HG03175 (cell line): ENCODE measurements around the gene ST14.

Experiments used
- ATAC-seq: cut with Tn5 transposase; IDR thresholded peaks from one replicate; pipeline ENCODE4 v1.9.1; 2021; ENCODE audit warnings: mild to moderate bottlenecking, moderate library complexity; ENCODE audit not compliant: unreplicated experiment

Gene ST14

DNA sequence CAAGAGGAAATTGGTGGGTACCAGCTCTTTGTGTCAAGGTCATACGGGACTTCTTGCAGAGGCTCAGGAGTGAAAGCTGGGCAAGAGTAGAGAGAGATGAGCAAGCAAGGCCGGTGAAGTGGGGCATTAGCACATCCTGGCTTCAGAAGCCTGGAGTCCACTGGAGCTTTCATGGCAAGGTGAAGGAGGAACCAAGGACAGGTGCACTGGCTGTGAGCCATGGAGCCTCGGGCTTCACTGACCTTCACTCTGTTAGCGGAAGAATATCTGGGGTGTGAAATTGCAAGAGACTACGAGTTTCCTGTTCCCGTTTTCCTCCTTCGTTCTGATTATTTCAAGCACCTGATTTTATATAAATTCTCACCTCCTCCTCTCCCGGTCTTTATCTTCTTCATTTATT is 25.9 kb upstream of the ST14 start:
- no peak for ATAC-seq

DNA sequence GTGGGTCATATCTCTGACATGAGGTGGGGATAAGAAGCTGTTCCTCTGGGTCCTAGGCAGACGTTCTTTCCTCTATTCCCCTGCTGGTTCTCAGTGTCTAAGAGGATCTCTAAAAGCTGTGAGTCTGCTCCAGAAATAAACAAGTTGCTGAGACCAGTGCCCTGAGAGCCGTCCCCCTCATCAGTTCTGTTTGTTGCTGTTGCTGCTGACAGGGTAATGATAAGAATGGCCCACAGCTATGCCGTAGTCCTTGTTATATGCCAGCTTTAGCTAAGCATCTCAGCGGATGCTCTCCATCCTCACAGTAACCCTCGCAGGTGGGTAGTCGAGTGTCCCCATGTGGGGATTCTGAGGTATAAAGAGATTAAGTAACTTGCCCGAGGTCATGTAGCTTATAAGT is 23.5 kb upstream of the ST14 start:
- ATAC-seq: no peak

DNA sequence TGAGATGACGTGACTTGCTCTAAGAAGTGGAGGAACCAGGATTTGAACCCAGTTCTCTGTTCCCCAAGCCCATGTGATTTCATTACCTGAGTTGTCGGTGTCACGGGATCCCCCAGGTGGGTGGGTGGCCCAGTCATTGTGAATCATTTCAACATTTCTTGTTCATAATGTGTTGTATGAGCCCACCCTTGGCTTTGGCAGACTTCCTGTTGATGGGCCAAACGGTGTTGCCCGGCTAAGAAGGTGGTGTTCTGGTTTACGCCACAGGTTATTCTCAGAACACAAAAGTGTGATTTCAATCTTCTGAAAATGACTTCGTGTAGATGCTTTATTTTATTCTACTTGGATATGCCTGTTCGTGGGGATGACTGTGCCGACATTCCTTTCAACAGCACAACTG is 21.6 kb upstream of the ST14 start:
- no peak for ATAC-seq

DNA sequence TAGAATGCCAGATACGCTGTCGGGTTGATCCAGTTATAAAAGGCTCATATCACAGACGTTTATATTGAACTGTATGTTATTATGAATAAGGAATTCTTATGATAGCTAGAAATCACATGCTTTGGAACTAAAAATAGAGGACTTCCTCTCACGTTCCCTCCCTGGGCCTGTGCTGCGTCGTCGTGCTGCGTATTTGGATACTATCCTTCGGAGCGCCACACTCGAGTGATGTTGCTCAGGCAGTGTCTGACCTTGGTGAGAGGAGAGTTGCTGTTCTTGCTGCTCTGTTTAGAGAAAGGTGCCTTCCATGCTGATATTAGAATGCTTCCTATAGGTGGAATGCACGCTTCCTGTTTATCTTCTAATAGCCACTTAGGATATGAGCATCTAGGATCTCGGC is 20.2 kb upstream of the ST14 start:
- no peak for ATAC-seq

DNA sequence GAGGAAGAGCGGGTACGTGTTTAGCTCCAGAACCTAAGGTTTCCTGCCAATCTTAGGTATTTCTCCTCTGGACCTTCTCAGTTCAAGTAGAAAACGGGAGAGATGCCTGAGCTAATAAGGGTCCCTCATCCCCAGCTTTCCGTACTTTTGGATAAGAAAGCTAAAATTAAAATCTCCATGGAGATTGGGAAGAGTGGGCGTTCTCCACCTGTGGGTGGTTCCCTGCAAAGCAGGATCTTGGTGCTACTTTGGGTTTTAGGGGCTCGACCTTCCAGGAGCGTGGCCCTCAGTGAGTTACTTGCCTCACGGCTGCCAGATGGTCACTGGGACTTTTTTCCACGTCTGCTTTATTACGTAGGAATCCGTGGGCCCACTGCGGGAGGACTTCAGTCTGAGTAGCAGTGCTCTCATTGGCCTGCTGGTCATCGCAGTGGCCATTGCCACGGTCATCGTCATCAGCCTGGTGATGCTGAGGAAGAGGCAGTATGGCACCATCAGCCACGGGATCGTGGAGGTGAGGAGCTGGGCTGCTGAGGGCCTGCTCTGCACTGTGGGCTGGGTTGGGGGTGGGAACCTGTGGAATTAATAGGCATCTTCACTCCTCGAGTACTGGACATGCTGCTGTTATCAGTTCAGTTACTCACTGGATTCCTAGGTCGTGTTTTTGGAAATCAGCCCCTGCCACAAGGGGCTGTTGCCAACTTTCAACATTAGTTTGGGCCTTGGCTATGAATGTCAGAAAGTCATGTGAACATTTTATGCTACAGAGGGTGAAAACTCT is 17.8 kb upstream of the ST14 start:
- no peak for ATAC-seq

DNA sequence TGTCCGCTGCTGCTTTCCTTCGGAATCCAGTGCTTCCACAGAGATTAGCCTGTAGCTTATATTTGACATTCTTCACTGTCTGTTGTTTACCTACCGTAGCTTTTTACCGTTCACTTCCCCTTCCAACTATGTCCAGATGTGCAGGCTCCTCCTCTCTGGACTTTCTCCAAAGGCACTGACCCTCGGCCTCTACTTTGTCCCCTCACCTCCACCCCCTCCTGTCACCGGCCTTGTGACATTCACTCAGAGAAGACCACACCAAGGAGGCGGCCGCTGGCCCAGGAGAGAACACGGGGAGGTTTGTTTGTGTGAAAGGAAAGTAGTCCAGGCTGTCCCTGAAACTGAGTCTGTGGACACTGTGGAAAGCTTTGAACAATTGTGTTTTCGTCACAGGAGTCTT is 15.4 kb upstream of the ST14 start:
- no peak for ATAC-seq

DNA sequence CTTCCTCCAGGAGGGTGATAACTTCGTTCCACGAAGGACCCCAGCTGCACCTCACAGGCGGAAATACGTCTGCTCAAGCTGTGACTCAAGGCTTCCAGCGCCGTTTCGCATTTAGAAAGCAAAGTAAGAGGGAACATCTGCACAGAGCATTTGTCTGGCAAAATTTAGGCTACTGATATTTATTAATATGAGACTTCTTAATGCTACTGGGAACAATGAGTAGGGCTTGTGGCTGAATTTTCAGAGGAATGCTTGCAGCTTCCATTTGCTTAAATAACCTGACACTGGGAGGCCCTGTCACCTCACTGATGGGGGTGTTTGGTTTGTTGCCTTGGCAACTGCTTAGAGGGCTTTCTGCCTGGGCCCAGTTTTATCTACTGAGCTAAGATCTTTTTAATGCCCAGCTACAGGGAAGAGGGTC is 14.7 kb upstream of the ST14 start:
- ATAC-seq: no peak

DNA sequence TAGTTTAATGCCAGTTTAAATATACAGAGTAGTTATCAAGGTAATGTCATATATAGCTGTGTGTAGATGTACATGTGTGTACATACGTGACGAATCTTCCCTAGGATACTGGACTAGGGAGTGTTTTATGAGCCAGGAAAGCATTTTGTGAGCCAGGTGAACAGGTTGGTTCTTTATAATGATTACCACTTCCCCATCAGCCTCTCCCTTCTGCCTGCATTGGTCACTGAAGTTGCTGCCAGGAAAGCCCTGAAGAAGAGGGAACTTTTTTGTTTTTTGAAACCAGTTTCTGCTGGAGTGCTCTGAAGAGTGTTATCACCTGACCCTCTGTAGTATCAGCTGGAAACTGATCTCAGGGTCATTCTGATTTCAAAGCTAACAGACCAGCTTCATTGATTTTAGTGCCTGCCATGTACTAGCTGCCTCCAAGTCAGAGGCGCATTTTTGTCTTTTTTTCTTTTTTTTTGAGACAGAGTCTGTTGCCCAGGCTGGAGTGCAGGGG is 14.2 kb upstream of the ST14 start:
- ATAC-seq: no peak

DNA sequence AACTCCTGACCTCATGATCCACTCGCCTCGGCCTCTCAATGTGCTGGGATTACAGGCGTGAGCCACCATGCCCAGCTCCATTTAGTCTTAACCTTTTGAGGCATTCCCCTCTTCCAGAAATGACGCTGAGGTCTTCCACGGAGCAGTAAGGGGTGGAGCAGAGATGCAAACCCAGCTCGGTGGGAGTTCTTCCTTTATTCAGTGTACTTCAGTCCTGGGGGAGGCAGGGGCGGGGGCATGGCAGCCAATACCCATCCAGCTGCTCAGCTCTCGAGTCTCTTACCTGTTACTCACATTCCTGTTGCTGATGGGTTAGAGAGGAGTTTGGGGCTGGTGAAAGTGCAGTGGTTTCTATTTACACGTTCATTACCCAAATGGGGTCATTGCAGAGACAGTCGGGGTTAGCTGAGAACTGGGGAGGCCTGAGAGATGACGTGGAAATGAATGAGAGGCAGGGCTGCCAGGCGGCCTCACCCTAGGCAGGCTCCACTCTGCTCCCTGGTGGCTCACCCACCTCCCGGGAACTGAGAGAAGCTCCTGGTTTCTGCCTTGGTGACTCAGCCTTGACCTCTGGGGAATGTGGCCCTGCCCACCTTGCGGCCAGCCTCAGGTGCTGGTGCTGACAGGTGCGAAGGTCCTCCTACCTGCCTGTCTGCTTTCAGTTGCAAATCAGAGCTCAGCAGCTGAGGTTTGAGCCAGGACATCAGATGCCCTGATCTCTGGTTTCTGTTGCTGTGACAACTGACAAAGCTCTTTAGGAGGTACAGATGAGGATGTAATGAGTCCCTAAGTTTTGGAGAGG is 13.4 kb upstream of the ST14 start:
- ATAC-seq: peak; percentile 27

DNA sequence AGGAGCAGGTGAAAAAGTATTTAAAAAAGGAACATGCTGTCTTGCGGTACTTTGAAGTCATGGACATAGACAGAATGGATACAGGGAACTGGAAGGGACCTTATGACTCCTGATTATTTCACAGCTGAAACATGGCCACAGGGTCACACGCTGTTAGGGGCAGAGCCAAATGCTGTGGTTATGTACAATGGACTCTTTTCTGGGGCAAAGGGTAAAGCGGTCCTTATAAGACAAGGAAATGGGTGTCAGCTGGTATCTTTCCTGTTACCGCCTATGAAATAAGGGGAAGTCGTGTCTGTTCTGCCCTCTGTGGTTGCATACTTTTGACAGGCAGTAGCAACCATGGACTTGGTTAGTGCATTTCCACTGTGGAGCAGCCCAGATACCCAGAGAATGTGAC is 12.8 kb upstream of the ST14 start:
- ATAC-seq: peak; percentile 50

DNA sequence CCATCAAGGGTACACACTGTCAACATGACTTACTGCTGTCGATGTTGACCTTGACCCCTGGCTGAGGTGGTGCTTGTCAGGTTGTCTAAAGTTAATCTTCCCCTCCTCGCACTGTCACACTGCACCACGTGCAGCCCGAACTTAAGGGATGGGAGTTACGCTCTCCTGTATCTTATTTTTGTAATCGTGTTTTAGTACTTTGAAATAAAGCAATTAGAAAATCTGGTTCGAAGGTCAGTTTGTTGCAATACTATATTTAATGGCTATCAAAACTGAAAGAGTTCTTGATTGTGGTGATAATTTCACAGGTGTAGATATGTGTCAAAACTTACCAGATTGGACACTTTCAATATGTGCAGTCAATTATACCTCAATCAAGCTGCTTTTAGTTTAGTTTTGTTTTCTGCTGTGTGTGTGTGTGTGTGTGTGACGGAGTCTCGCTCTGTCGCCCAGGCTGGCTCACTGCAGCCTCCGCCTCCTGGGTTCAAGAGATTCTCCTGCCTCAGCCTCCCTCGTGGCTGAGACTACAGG is 10.7 kb upstream of the ST14 start:
- no peak for ATAC-seq

DNA sequence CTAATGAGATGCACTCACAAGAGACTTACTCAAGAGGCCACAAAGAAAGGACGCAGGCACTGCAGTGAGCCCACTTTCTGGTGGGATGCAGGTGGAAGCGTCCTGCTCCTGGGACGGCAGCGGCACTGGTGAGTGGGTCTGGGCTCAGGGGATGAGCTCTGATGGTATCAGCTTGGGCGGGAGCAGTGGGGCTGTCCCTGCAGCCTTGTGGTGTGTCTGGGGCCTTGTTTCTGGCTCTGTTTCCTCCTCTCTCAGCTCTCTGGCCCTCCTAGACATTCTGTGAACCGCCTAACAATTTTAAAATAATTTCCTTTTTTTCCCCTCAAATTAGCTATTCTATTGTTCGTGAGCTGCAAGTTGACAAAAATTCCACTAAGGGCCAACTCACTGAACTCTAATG is 8.8 kb upstream of the ST14 start:
- ATAC-seq: no peak

DNA sequence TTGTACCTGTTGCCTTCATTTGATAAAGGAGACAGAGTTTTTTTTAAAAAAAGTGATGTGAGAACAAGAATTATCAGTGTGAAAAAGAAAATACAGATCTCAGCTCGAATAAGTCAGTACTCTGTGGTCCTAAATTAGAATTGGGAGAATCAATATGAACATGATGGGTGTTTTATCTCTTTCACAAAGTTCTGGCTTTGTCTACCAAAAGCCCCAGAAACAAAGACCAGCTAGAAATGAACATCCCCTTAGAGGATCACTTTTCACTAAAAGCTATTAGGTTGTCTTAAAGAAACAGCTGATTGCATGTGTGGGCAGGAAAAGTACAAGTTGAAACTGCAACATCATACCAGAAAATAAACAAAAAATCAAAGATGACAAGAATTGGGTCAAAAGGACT is 8.4 kb upstream of the ST14 start:
- ATAC-seq: no peak

DNA sequence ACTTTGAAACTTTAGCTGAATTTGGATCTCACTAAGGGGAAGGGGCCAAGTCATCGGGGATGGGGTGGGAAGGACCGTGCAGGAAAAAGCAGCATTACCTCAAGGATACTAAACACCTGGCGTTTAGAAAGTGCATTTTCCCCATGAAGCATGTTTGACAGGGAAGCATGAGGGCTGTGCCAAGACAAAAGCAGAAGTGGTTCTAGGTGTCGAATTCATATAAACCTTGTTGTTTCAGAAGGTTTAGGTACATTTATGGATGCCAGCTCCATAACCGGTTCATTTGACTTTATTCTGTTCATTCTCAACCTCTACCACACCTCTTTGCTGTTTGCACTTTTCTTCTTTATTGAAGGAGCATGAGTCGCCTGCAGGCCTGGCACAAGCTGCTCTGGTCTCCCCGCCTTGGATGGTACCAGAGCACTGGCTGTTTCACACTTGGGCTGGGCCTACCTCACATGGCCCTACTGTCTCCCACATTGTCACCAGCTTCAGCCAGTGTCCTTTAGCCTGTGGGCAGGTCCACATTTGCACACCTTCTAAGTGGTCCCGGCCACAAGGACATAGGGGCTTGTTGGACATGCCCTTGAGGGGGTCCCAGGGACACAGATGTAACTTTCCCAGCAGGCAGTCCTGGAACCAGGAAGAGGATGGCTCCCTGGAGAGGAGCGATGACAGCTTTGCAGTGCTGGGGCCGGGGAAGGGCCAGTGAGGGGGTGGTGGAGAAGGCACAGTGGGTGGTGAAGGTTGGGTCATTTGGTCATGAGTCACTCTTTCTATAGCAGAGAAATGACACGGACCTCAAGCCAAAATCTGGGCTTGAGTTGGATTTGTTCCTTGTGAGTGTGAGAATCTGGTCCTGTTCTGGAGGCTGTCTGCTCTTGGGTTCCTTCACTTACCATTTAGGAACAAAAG is 3.2 kb upstream of the ST14 start:
- ATAC-seq: no peak

DNA sequence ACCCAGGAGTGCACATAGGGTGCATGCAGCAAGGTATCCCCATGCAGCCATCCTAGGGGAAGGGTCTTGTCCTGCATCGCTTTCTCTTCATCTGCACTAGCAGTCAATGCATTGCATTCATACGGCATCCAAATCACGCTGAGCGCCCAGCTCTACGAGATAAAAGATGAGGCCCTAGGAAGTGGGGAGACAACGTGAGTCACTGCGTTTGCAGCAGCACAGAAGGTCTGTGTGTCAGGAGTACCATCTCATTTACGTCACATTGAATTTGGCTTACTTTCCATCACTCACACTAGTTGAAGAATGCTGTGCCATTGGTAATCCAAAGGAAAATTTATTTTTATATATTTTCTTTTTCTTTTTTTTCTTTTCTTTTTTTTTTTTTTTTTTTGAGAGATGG is 2.5 kb upstream of the ST14 start:
- ATAC-seq: no peak

DNA sequence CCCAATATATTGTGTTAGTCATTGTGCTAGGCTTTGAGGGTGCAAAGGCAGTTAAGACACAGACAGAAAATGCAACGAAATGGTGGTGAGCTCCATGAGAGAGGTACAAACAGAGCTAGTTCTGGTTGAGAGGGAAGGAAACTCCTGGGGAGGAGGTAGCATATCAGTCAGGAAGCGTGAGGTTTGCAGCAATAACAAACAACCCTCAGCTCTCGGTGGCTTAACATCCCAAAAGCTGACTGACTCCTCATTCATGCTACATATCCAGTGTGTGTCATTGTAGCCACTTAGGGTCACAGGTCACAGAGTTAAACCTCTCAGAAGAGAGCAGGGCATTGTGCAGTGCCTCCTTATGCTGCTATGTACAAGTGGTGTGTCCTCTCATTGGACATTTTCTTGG is 1.7 kb upstream of the ST14 start:
- no peak for ATAC-seq

DNA sequence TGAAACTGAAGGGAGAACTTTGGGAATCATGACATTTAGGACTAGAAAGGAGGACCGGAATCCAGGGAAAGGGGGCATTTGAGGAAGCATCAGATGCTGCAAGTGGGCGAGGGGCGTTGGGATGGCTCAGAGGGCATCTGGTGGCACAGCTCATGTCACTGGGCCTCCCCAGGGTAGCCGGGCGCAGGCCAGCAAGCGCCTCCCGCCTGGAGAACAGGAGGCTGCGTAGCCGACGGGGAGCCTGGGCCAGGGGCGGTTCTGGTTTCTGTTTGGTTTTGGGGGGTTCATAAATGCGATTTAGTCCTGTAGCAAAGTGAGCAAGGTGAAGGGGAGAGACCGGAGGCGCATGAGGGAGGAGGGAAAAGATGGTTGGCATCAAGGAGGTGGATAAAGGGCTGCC is 443 bp upstream of the ST14 start:
- no peak for ATAC-seq

DNA sequence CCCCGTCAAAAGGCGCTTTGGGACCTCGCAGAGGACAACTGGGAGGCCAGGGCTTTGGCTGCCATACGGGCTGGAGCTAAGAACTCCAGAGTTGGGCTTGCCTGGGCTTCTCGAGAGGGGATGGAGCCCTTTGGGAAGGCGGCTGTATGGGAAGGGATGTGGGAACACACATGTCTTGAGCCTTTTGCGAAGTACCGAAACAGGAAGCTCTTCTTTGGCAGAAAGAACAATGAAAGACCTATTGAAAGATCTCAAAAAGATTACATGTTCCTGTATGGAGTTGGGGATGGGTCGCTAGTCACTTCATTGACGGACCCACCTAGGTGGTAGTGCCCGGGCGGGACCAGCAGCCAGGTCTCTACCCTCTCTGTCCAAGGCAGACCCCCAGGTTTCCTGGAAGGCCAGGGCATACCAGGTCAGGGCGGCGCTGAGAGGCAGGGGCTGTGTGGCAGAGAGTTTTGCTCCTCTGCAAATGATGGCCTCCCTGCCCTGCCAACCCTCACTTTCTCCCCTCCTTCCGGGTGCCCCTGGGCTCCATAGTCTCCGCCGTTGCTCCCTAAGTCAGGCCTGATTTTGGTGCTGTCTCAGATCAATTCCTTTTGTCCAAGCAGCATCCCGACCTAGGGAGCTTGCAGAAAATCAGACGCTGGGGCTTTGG is 1.0 kb downstream of the ST14 start:
- ATAC-seq: no peak

DNA sequence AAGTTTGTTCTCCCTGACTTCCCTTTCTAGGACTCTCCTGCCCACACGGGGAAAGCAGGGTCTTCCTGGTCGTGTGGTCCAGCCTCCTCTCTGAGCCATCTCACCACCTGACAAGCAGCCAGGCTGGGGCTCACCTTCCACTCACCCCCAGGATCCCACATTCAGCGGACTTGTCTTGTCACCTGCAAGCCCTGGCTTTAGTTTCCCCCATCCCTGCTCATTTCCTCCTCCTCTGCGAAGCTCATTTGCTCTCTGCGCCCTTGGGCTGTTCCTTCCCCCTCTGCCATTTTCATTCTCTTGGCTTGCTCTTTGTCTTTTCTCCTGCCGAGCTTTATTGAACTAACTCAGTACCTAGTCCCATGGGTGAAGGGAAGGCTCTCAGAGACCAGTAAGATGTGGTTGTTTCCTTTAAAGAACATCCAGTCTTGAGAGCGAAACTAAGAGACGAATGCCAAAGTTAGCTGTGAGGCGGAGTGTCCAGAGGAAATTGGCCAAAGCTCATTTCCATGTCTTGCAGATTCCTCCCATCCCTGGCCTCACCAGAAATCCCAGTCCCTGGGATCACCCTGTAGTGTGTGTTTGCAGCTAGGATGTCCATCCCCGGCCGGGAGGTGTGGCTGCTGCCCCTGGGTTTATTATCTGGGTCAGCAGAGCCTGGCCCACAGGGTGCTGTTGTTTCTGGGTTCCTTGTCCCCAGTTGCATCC is 2.0 kb downstream of the ST14 start:
- no peak for ATAC-seq

DNA sequence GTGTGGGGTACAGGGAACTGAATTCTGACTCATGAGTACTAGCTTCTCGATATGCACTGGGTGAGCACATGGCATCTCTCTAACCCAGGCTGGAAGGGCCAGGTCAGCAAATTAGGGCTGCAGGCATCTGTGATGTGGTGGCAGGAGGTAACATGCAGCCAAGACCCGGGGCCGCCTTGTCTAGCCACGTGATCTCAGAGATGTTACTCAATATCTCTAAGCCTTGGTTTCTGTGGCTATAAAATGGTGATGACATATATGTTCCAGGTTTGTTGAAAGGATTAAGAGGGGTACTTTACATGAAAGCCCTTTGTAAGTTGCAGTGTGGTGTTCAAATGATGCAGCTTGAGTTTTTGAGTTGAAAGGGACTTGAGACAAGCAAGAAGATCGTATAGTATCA is 3.2 kb downstream of the ST14 start:
- no peak for ATAC-seq
